ENCODE measurements around the gene SLC30A3.
"Not testable (repeated sequence)": the region's sequence is repeated elsewhere in the genome, so short reads cannot be mapped to it uniquely, and the experiment has no call there.

SLC30A3 gene

DNA sequence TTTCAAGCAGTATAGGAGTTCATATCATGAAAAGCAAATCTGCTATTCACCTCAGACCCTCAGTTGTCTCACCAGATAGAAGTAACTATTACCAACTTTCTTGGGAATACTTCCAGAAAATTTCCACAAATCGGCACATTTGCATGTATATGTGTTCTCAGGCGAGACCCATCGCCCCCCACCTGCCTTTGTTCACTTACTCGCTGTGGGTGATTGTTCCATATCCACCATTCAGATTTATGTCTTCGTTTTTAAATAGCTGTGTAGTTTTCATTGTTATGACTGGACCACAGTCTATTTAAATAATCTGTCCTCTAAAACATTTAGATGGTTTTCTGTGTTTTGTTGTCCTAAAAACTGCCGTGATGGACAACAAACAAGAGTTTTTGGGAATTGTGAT lies 22.6 kb upstream of the SLC30A3 start:
- DNase-seq (ENCODE audit: low read depth in 2 of 2) = no peak

DNA sequence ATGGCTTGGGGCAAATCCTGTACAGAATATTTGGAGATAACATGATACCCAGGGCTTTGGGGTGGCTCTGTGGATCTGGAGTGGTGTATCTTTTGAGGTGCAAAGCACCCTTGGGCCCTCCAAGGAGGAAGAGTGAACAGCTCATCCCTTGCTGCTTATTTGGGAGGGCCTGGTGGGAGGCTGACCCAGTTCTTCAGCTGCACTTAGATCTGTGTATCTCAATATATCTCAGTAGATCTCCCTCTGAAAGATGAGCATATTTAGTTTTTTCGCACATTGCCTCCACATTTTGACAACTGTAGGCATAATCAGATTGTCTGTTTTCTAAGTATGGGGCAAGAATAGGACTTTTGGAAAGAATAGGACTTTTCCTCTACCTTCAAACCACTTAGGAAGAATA lies 22.1 kb upstream of the SLC30A3 start:
- no peak for DNase-seq (ENCODE audit: low read depth in 2 of 2)

DNA sequence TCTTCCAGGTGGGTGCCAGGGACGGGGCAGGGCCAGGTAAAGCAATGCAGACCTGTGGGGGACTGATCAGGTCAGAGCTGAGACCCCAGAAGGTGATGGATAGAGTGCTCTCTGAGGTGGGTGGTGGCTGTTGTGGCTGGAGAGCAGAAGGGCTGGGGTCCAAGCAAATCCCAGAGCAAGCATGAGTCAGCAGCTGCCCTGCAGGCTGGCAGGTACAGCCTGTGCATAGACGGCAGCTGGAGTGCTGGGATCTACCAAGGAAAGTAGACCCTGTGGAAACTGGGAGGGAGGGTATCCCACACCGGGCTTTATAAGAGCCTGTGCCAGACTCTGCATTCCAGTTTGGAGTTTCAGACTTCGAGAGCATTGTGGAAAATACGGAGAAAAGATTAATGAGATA lies 20.0 kb upstream of the SLC30A3 start:
- DNase-seq (ENCODE audit: low read depth in 2 of 2) = no peak

DNA sequence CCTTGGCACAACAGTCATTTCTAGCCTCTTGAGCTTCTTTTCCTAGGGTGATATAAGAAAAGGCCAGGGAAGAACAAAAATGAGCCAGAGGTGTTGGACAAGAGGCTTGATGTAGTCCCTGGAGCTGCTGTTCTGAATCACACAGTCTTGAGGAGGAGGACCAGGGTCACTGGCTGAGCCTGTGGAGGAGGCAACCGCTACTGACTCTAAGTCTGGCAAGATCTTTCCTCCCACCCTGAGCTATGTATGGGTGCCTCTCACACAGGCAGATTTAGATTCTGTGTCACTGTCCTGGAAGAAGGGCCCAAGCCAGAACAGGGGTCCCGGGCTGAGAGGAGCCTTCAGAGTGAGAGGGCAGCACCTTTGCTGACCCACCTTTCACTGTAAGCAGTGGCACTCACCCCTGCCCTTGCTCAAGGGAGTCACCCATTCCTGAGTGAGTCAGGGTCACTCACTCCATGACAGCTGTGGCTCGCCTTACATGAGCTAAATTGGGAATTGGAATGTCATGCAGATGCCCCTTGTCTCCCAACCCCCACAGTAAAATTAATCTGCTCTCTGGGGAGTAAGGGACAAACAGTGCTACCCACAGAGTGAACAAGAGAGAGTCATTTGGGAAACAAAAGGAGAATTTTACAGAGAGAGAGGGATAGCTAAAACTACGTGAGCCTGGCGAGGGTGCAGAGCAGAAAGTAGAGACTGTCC lies 19.2 kb upstream of the SLC30A3 start, which contains the start of gene TRIM54:
TSS of gene TRIM54 (plus strand) at position 575 of the 705 bp plus-strand sequence. CDS start 303 bp downstream, outside the sequence.
- no peak for DNase-seq (ENCODE audit: low read depth in 2 of 2)

DNA sequence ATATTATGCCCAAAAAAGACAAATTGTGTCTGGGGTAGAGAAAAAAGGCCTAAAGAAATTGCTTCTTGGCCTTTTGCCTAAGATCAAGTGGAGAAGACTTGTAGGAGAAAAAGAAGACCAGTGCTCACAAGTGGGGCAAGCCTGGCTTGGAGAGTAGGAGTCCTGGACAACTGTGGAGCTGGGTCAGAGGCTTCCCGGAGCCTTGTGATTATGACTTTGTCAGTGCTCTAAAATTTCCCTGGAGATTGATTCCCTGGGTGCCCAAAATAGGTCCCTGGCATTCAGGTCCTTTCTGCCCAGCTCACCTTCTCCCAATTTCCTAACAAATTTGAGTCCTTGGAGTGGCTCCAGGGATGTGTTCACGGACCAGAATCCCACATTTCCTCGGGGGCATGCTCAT lies 18.6 kb upstream of the SLC30A3 start:
- no peak for DNase-seq (ENCODE audit: low read depth in 2 of 2)

DNA sequence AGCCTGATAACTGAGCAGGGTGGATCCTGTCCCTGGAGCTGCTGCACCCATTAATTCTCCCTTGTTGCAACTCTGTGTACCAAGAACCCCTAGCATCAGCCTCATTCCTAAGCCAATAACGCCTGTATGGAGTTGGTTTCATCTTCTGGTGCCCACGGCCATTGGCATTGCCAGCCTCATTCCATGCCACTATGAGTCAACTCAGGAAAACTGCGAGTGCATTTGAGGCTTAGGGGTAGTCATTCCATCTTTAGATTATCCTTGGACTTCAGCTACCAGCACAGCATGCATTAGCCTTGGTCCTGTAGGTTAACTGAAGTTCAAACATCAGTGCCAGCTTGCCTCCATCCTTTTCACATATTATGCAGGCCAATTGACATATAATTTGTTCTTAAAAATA lies 18.0 kb upstream of the SLC30A3 start:
- no peak for DNase-seq (ENCODE audit: low read depth in 2 of 2)

DNA sequence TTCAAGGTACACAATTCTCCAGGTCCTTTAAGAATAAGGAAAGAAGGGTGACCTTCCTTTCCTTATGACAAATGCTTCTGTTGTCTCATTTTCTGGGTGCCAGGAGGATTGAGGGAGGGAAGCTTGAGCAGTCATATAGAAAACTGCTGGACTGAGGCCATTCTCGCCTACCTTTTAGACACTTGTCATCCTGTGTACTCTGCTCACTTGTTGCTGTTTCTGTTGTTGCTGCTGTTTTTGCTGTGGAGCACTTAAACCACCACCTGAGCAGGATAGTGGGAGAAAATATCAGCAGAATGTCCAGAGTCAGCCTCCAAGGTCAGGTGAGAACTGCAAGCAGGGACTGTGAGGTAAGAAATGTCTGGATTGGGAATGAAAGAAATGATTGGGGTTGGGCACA lies 15.2 kb upstream of the SLC30A3 start:
- no peak for DNase-seq (ENCODE audit: low read depth in 2 of 2)

DNA sequence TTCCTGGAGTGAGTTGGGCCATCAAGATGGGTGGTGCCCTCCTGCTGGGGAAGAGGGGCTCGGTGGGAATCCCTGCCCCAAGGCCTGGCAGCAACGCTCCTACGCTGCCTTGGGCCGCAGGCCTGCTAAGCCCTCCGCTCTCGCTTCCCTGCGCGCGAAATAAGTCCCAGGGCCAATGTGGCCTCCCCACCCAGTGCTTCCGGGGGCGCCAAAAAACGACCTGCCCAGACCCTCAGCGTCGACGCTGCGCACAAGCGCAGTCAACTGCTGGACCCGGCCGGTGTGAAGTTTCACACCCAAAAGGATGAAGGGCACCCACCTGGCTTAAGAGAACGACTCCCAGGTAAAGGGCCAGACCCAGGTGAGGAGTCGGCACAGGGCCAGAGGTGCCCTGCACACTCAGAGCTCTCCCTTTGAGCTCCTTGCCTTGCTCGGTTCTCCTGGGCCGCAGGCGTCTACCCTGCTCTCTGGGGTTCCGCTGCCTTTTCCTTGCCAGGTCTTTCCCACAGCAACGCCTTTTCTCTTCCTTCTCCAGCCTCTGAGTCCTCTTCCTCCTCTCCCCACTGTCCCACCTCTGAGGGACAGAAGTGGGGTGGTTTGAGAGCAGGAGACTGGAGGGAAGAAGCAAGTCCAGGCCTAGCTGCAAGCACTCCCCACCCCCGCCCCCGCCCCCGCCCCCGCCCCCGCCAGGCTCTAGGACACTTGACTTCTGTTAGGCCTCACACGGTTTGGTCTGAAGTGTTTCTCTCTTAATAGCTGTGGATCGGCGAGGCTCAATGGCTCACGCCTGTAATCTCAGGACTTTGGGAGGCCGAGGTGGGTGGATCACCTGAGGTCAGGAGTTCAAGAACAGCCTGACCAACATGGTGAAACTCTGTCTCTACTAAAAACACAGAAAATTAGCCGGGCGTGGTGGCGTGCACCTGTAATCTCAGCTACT lies 12.6 kb upstream of the SLC30A3 start, which contains the start of gene DNAJC5G:
TSS of gene DNAJC5G (plus strand) at position 223 of the 940 bp plus-strand sequence. CDS start 1,296 bp downstream, outside the sequence.
- DNase-seq (ENCODE audit: low read depth in 2 of 2) = no peak

DNA sequence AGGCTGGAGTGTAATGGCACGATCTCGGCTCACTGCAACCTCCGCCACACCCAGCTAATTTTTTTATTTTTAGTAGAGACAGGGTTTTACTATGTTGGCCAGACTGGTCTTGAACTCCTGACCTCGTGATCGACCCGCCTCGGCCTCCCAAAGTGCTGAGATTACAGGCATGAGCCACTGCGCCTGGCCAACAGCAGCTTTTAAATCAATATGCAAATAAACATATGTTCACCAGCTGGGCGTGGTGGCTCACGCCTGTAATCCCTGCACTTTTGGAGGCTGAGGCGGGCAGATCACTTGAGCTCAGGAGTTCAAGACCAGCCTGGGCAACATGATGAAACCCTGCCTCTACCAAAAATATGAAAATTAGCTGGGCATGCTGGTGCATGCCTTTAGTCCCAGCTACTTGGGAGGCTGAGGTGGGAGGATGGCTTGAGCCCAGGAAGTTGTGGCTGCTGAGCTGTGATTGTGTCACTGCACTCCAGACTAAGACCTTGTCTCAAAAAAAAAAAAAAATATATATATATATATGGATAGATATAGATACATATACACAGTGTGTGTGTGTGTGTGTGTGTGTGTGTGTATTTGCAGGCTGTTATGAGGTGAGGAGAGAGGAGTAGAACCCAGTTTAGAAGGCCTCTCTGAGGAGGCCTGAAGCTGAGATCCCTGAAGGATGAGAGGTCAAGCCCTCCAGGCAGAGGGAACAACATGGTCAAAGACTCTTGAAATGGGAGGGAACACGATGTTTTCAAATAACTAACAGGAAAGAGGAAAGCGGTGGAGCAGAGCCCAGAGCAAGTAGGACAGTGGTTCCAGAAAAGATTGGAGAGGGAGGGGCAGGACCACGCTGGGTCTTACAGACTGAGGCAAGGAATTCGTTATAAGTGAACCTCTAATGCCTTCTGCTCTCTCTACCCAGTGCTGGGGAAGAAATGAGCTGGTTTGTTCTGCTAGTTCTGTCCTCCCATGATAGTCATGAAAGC lies 10.0 kb upstream of the SLC30A3 start:
- DNase-seq (ENCODE audit: low read depth in 2 of 2) = not testable (repeated sequence)

DNA sequence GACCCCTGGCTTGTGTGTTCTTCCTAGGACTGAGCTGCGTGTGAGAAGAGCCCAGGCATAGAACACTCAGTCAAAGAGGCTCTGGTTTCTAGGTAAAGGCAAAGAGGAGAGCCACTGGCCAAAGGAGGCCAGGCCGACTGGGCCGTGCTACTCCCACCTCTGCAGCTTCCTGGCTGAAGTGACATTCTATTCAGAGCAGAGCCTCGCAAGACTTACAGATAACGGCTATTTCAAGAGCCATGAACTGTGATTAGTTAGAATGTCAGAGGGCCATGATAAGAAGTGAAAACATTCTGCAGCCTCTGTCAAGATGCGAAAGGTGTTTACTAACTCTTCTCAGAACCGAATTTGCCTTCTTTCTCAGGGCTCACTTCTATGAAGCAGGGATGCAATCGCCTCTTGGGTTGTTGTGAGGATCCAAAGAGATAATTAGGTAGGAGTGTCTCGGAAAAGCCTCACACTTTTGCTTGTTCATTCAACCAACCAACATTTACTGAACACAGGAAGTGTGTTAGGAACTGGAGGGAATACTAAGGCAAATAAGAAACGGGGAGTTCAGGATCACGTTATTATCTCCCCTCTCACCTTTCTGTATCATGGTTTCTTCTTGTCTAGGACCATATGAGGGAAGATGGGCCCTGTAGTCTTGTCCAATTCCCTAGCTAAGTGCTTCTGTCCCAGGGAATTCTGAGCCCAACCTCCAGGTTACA lies 8.9 kb upstream of the SLC30A3 start:
- DNase-seq (ENCODE audit: low read depth in 2 of 2) = no peak

DNA sequence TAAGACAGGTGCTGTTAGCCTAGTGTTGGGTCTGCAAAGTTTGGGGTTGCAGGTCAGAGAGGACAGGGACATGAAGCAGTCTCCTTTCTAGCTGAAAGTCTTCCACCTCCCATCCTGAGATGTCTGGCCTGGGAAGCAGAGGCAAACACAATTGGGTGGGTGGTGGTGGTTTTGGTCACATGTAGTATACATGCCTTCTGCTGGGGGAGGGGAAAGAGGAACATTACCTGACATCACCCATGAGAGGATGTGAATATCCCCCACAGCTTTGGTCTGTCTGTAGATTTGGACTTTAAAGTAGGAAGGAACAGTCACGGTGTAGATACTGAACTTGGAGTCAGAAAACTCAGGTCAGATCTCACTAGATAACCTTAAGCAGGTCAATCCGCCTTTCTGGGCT lies 7.8 kb upstream of the SLC30A3 start:
- DNase-seq (ENCODE audit: low read depth in 2 of 2) = no peak

DNA sequence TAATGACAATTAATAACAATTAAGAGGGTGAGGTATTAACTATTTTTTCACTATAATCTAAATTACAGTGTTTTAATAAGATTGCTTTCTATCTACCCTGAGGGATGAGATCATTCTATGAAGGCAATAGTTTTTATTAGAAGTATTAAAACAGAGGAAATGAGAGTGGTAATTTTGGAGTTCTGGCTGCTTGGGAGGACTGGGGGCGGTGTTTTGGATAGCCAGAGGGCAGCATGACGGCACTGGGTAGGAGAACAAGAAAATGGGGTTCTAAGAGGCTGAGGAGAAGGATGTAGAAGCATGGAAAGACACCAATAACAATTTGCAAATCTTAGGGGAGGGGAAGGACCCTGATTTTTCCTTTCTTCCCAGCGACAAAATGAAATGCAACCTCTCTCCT lies 7.3 kb upstream of the SLC30A3 start:
- DNase-seq (ENCODE audit: low read depth in 2 of 2) = no peak

DNA sequence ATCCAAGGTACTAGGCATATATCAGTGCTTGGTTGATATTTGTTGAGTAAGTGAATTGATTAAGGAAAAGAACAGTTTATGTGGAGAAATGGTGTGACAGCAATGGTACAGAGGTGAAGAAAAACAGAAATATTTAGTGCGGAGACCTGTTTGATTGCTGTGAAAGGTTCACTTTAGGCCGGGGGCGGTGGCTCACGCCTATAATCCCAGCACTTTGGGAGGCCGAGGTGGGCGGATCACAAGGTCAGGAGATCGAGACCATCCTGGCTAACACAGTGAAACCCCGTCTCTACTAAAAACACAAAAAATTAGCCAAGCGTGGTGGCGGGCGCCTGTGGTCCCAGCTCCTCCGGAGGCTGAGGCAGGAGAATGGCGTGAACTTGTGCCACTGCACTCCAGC lies 5.4 kb upstream of the SLC30A3 start:
- not testable (repeated sequence) for DNase-seq (ENCODE audit: low read depth in 2 of 2)

DNA sequence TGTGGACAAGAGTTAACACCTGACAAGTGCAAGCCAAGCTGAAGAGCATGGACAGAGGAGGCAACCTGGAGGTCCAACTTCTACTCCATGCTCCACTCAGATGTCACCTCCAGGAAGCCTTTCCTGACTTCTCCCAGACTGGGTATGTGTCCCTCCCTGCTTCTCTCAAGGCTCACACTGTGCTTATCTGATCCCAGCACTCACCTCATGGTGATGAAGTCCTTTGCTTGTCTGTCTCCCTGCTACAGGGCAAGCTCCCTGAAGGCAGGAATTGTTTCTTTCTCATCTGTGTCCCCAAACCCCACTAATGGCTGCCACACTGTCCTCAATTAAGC lies 2.7 kb upstream of the SLC30A3 start:
- no peak for DNase-seq (ENCODE audit: low read depth in 2 of 2)

DNA sequence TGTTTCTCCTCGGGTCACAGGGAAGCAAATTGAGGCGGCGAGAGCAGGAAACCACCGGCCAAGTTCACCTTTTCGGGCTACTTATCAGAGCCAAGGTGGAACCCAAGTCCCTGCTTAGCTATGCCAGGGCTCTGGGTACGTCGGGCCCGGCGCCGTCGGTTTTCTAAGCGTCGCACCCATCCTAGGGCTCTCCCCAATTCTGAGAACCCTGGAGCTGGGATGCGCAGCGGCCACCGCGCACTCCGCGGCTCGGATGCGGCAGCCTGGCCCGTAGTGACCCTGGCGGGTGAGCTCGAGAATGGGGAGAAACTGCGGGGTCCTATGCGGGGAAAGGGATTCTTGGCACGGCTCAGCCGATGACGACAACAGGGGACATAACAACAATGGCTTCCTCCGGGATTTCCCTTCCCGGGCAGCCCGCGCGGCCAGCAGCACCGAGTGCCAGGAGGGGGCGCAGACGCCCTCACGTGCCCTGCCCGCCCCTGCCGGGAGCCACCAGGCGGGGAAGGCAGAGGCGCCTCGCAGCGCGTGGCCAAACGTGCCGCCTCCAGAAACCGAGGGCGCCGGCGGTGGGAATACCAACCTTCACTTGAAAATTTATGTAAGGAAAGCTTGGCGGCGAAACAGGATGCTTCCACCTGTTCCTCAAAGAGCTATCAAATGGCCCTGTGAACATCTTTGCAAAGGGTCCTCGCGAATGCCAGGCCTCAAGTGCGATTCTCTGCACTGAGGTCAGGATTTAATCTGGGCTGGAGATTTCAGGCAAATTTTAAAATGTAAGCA lies 2.1 kb upstream of the SLC30A3 start:
- peak; percentile 20 to 22 for DNase-seq (ENCODE audit: low read depth in 2 of 2)

DNA sequence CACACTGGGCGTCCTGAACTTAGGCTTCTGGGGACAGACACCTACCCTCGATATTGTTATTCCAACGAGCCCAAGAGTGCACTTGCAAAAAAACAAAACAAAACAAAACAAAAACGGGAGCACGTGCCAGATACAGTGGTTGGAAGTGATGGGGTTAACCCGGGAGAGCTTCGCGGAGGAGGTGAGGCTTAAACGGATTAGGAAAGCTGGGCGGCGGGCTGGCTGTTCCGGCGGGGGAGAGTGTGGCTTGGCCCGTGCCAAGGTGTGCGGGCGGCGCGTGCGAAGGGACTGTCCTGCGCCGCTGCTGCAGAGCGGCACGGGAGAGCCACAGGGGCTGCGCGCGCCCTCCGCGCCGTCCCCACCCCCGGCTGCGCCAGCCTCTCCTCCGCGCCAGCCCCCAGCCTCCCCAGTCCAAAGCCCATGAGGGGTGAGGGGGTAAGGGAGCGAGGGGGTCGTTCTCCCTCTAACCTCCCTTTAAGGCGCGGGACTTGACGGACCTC lies 1.5 kb upstream of the SLC30A3 start:
- DNase-seq (ENCODE audit: low read depth in 2 of 2) = no peak

DNA sequence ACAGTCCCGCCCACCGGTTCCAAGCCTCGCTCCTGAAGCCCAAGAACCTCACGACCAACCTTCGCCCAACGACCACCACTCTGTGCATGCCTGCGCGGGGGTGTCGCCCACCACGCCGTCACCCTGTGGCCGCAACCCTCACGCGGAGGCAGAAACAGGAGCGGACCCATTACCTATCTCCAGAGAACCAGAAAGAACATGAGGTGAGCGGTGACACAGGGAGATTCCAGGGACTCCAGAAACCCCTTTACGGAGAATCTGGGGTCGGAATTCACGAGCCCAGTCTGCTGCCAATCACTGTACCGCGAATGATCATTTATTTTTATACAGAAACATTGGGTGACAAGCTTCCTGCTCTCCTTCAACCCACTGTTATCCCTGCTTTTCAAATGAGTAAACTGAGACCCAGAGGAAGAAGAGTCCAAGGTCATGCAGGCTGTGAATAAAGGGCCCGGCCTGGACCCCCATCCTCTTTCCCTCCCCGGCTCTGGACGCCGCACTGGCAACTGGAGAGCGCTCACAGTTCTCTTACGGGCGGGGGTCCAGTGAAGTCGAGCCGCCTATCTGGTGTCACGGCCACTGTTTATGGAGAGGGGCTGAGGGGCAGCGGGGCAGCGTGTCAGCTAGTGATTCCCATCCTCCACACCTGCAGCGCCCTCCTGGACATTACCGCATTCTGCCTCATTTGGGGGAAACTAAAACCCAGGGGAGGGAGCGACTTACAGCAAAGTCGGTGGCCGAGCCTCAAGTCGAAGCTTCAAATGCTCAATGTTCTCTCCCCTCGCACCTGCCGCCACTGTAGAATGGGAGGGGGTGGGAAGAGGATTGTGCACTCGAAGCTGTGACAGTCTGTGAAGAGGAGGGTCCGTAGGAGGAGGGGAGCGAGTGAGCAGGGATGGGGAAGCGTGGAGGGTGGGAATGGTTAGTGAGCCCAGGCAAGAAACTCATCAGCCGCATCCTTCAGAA lies 723 bp upstream of the SLC30A3 start:
- DNase-seq (ENCODE audit: low read depth in 2 of 2) = no peak

DNA sequence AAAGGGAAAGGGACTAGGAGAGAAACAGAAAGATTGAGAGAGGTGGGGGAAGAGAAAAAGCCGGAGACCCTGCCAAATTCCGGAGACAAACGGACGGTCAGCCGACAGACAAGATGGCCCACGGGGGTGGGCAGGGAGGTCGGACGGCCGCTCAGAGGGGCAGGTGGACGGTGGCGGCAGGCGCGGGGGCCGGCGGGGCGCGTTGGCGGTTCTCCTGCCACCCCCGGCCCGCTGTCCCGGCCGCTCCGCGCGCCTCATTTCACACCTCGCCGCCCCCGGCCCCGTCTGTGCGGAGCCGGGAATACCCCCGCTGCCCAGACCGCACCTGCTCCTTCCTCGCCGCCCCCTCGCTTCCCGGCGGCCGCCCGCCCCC lies 935 bp downstream of the SLC30A3 start:
- DNase-seq (ENCODE audit: low read depth in 2 of 2) = no peak

Data from activated CD8-positive, alpha-beta memory T cell treated with anti-CD3 and anti-CD28 coated beads for 4 hours (primary cell).